NCI-H1436 treated with DMSO at 0.1 percent for 48 hours (cell line): ENCODE results near the gene CYP2W1.

Source experiments
- DNase-seq: peaks from one replicate; lab custom pipeline; 2025; lab: John Stamatoyannopoulos, UW

The CYP2W1 gene

GRCh38 chr7:983616-984071 lies 663 bp downstream of the CYP2W1 start:
- DNase-seq: no peak

- no peak for DNase-seq
These were observed 1.6 kb downstream of the CYP2W1 start for GRCh38 chr7:984361-985126.

GRCh38 chr7:985127-985416 lies 2.1 kb downstream of the CYP2W1 start:
- DNase-seq: no peak

GRCh38 chr7:985915-986741 lies 3.1 kb downstream of the CYP2W1 start:
- DNase-seq: no peak

- no peak for DNase-seq
These were observed 4.1 kb downstream of the CYP2W1 start for GRCh38 chr7:986766-987751.

GRCh38 chr7:987909-988308 lies 4.9 kb downstream of the CYP2W1 start:
- no peak for DNase-seq

GRCh38 chr7:988426-988911 lies 5.5 kb downstream of the CYP2W1 start:
- DNase-seq: no peak

GRCh38 chr7:988963-989529 lies 6.1 kb downstream of the CYP2W1 start:
- DNase-seq: no peak

- no peak for DNase-seq
These were observed 7.5 kb downstream of the CYP2W1 start for GRCh38 chr7:990352-990932.

GRCh38 chr7:990933-991728 lies 8.2 kb downstream of the CYP2W1 start:
- DNase-seq: no peak

- DNase-seq: no peak
These were observed 9.0 kb downstream of the CYP2W1 start for GRCh38 chr7:991729-992656.

GRCh38 chr7:992709-993607 lies 10.0 kb downstream of the CYP2W1 start:
- DNase-seq: peak; percentile 22

GRCh38 chr7:994592-995308 lies 11.8 kb downstream of the CYP2W1 start:
- DNase-seq: no peak

- no peak for DNase-seq
These were observed 12.6 kb downstream of the CYP2W1 start for GRCh38 chr7:995571-995970.

GRCh38 chr7:996079-996872 lies 13.3 kb downstream of the CYP2W1 start:
- DNase-seq: no peak
